Measurements from ENCODE around the gene ADAMTS4.

The ADAMTS4 gene

GRCh38 chr1:161219078-161219892 is 20.4 kb upstream of the ADAMTS4 start:
- no peak for DNase-seq

- no peak for DNase-seq
Observed at GRCh38 chr1:161218301-161219077, 19.6 kb upstream of the ADAMTS4 start.

DNA sequence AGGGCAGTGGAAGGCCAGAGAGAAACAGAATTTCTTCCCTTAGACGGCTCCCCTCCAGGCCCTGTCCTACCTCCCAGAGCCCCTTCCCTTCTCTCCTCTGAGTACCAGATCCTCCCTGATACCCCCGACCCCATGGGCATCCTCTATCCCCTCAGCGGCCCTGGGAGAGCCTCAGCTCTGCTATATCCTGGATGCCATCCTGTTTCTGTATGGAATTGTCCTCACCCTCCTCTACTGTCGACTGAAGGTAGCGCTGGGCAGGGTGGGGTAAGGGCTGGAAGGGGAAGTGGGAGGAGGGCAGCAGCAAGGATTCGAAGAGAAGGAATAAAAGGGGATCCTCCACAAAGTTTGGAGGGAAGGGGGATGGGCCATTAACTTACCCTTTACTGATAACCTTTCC is 19.0 kb upstream of the ADAMTS4 start:
- DNase-seq, result no peak

- DNase-seq, result no peak
Observed at GRCh38 chr1:161216945-161217712, 18.3 kb upstream of the ADAMTS4 start.

GRCh38 chr1:161215076-161215475 is 16.2 kb upstream of the ADAMTS4 start, which contains the start of gene FCER1G:
Gene FCER1G (plus strand): TSS chr1:161215295. CDS start chr1:161215322, 27 bp downstream.
- DNase-seq, result no peak

DNA sequence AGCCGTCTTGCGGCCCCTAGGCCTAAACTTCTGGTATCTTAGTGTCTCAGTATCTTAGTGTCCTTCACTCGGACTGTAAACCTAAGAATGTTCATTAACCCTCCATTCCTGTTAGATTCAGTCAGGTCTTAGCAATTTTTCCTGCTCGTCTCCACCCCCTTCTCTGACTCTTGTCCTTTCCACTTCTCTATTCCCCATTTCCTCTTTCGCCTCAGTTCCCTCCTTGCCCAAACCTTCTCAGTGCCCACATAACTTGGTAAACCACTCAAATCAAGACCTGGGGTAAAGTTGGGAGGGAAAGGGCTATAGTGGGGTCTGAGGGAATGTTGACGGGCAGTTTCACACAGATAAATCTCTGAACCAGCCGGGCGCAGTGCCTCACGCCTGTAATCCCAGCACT is 15.5 kb upstream of the ADAMTS4 start:
- DNase-seq, result no peak

- DNase-seq, result peak; percentile 62
Observed at GRCh38 chr1:161209790-161210409, 11.0 kb upstream of the ADAMTS4 start.

- DNase-seq, result no peak
Observed at GRCh38 chr1:161207173-161207572, 8.3 kb upstream of the ADAMTS4 start.

- DNase-seq, result no peak
Observed at GRCh38 chr1:161206411-161207140, 7.7 kb upstream of the ADAMTS4 start.

DNA sequence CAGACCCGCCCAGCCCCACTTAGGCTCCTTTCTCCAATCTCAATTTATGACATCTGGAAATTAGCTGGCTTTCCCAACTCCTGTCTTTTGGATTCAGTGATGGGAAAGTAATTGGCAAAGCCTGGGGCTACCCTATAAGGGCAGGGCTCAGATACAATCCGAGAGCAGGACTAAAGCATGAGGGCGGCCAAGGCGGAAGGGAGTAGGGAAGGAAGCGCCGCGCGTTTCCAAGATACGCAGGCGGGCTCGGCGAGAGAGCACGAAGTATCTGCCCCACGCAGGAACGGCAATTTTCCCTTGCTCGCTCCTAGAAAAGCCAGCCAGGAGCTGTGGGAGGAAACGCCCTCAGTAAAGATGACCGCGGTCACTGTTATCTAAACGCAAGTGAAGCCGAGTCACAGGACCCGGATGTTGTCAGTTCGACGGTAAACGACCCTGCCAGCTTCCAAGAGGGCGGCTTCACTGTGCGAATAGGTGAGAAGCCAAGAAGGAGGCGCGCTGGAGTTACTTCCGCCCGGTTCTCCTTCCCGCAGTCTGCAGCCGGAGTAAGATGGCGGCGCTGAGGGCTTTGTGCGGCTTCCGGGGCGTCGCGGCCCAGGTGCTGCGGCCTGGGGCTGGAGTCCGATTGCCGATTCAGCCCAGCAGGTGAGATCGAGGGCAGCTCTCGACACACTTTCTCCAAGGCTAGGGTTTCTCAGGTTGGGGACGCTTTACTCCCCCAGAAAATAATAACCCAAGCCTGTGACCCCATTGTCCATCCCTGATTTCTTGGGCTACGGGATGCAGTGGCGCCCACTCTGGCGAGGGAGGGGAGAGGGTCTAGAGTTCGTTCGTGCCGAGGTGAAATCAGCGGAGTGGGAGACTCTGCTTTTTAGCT is 3.2 kb upstream of the ADAMTS4 start, which contains the start of gene NDUFS2:
Gene NDUFS2 (plus strand): TSS at position 532 of the 877 bp plus-strand sequence. CDS start 19 bp downstream, at position 551.
- DNase-seq, result peak; percentile 99

DNA sequence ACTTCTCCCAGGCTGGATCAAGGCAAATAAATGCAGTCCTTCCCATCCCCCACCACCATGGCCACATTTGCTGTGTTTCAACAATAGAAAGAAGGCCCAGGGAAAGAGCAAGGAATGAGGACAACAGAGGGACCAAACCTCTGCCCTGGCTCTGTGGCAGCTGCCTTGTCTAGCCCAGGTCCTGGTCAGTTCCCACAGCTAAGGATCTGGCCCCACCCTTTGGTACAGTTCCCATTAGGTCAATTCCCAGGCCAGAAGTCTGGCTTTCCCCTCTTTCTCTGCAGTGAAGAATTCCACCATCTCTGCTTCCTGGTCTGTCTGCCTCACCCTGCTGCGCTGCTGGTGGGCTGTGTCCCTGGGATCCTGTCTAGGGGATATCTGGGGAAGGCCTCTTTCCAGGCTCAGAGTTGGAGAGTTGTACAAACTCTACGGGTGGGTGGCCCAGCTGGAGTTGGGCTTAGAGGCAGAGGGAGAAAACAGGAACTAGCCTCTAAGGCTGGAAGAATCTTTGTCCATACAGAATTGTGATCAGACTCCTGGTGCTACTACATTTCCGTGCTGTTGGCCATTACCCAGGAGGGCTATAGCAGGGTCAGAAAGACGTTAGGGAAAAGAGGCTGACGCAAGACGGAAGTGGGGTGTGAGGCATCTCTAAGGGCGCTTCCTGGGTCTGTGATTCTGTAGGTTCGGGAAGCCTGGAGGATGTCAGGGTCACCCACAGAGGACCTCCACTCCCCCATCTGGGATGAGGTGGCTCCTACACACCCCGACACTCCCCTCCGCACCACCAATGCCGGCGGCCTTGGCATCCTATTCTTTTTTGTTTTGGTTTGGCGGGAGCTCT is 2.4 kb upstream of the ADAMTS4 start:
- no peak for DNase-seq

GRCh38 chr1:161200421-161200991 is 1.7 kb upstream of the ADAMTS4 start:
- DNase-seq, result no peak

DNA sequence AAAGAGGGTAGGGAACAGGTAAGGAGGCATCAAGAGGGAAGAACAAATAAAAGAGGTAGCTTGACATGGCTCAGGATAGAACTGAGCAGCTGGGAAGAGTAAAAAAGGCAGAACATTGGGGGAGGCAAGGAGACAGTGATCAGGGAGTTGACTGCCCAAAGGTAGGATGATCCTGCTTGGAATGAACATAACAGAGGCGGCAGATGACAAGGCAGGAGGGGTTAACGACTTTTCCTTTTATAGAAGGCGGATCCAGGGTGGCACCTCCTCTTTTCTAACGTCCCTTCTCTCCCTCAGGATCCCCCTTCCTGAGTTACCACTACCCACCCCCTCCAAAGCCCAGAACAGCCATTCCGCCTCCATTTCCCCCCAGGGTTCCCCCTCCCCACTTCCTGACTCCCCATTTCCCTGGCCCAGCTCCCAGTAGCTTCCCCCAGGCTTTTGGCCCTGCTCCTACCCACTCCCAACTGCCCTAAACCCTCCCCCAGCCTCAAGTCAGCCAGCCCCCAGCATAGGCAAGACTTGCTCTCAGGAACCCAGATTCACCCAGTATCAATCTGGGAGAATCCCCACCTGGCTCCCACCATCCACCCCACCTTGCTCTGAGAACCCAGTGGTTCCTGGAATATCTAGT is 769 bp upstream of the ADAMTS4 start:
- DNase-seq, result no peak

GRCh38 chr1:161198194-161198896 is 509 bp downstream of the ADAMTS4 start:
- DNase-seq, result no peak

DNA sequence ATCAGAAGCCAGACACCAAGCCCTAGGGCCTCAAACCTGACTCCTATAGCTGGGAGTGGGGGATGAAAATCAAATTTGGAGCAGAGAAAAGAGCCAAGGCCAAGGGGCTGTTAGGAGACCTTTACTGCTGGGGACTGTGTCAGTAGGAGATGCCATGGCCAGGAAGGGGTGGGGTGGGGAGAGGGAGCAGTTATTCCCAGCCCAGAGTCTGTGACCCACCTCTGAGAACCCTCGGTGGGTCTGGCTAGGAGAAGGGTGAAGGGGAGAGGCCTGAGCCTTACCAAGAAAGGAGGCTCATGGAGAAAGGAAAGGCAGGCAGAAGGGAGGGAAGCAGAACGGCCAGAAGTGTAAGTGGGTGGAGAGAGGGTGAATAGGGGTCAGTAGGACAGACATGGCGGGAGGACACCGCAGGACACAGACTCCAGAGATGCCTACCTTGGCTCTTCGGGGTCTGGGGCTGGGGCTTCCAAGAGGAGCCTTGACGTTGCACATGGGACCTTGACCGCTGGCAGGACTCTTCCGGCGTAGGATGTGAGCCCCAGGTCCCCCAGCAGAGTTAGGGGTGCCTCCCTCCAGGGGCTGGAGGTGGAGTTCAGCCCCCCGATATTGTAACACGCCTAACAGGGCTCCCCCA is 1.2 kb downstream of the ADAMTS4 start:
- no peak for DNase-seq

GRCh38 chr1:161196521-161197451 is 2.1 kb downstream of the ADAMTS4 start:
- no peak for DNase-seq

GRCh38 chr1:161196111-161196510 is 2.7 kb downstream of the ADAMTS4 start:
- no peak for DNase-seq

Data from NCI-H1694 (cell line).